Jurkat, Clone E6-1 (cell line): Measurements from ENCODE around the gene TBC1D22A.

Experiments used
- DNase-seq: peaks from one replicate; pipeline ENCODE4 v3.0.0-alpha.2; 2011; ENCODE audit warnings: low read depth, low spot score
- H3K4me3 ChIP-seq: 2 replicates; pipeline ENCODE4 v1.5.1; 2011; ENCODE audit warnings: mild to moderate bottlenecking, low read length, control low read depth, moderate library complexity

The TBC1D22A gene

DNA sequence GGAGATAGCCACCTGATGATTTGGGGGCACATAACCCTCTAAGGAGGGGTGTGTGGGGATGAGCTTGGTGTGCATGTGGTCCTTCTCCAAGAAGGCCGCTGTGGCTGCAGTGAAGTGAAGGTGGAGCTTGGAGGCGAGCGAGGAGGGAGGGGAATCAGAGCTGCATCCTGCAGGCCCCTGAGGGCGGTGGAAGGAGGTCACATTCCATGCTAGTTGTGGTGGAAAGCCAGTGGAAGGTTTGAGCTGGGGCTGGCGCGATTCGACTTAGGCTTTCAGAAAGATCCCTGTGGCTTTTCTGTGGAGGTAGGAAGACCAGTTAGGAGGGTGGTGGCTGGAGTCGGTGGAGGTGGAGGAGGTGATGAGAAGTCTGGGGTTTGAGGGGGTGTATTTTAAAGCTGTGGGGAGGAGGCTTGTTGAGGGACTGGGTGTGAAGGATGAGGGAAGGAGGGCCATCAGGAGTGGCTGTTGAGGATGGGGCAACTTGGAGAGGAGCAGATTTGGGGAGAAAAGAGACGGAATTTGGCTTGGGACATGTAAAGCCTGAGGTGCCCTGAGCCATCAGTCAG is 62.0 kb downstream of the TBC1D22A start:
- no peak for DNase-seq
- no peak overlapping the region for H3K4me3 ChIP-seq

- H3K4me3 ChIP-seq = no peak overlapping the region
- DNase-seq = no peak
Measured at GRCh38 chr22:46824980-46825544, 62.6 kb downstream of the TBC1D22A start.

DNA sequence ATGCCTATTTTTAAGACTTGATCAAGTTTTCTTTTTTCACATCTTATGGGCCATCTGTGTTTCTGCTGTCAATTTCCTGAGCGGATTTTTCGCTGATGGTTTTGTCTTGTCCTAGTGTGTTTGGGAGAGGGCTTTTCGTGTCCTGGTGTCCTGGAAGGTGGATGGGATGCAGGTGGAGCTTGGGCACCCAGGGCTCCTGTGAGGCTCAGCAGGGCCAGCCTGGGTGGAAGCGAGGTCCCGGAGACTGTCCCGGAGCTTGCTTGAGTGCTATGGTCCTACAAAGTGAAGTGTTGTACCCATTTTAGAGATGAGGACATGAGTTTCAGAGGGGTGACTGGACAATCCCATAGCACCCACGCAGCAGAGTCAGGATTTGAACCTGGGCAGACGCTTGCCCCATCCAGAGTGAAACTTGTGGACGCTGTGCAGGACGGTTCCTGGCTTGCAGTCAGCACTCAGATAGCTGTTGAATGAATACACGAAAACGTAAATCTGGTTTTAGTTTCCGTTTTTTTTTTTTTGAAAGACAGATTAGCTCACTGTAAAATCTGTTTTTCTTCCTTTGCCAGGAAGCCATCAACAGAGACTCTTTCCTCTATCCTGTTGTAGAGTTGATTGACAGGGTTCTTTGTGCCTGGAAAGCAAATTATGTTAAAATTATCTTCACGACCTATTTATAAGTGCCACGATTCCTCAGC is 64.1 kb downstream of the TBC1D22A start:
- DNase-seq = no peak
- no peak overlapping the region for H3K4me3 ChIP-seq

GRCh38 chr22:46827136-46827780 is 64.8 kb downstream of the TBC1D22A start:
- no peak overlapping the region for H3K4me3 ChIP-seq
- no peak for DNase-seq

DNA sequence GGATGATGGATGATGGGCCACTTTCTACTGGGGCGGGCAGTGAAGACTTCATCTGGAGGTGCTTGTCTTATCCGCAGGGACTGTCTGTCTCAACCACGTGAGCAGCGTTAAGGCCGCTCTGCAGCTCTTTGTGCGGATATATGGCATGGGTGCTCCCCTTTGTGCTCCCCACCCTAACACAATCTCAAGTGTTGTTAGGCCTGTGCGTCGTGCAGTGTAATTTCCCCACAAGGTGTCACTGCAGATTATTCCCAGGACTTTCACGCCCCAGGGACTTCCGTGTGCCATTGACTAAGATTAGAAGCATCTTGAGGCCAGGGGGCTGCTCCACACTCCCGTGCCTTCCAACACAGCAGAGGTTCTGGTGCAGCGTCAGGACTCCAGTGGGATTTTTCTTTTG is 65.3 kb downstream of the TBC1D22A start:
- no peak for DNase-seq
- H3K4me3 ChIP-seq = no peak overlapping the region

DNA sequence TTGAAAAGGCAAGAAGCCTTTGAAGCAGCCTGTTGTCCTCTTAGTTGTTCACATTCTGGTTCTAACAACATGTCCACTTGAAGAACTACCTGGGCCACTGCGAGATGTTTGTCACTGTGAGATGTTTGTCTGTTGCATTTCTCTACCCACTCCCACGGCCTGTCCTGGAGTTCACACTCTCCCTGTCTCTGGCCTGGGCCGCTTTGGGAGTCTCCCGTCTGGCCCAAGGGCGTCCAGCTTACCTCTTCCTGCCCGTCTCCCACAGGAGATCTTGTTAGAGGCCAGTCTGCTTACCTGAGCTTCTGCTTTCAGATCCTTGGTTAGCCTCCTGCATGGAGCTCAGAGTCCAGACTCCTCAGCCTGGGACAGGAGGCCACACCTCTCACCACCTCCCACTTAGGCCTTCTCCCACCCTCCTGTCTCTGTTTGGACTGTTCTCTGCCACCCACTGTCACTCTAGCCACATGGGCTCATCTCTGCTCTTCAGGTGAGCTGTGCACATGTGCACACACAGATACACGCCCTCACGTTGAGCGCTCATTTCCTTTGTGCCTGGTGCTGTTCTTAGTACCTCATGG is 66.0 kb downstream of the TBC1D22A start:
- no peak overlapping the region for H3K4me3 ChIP-seq
- no peak for DNase-seq

DNA sequence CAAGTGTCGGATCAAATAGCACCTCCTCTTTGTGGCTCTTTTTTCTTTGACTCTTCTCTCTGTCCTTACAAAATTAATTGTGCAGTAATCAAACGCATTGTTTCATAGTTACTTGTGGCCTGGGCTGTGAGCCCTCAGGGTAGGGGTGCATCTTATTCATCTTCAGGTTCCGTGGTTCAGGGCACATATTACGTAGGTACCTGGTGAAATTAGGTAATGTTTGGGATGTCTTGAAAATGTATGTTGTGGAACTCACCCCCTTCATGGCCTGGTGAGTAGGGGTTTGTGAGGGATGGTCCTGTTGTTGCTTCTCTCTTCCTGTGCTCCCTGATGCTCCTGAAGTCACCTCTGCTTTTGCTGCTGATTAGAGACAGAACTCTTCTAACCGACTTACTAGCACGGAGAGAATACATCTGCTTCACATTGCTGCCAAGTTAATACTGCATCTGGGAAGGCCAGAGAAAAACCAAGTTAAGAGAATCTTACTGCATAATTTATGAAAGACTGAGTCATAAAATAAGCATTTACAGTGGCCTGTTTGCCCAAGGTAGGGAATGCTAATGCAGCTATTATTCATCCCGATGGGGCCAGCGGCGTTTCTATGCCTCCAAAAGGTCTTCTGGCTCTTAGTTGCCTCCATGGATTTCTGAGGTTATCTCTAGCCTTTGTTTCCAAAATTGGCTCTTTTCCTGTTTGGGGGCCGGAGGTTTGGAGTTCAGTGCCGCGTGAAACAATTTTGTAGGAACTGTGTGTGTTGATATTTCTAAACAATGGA is 66.9 kb downstream of the TBC1D22A start:
- no peak for DNase-seq
- H3K4me3 ChIP-seq = no peak overlapping the region

GRCh38 chr22:46829941-46830715 is 67.7 kb downstream of the TBC1D22A start:
- H3K4me3 ChIP-seq = no peak overlapping the region
- no peak for DNase-seq

DNA sequence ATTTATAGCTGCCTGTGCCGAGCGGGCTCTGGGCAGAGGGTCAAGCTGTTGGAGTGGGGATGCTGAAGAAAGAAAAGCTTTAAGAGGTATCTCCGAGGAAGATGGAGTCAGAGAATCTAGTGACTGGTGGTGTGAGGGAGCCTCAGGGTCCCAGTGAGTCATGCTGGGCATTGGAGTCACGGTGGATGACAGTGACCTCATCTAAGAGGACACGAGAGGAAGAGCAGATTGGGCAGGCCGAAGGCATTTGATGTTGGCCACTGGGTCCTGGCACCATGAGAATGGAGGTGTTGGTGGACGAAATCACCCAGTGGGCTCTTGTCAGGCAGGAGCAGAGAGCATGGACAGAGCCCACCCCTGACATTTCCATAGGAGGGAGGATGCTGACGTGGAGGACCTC is 68.4 kb downstream of the TBC1D22A start:
- no peak for DNase-seq
- H3K4me3 ChIP-seq = no peak overlapping the region

DNA sequence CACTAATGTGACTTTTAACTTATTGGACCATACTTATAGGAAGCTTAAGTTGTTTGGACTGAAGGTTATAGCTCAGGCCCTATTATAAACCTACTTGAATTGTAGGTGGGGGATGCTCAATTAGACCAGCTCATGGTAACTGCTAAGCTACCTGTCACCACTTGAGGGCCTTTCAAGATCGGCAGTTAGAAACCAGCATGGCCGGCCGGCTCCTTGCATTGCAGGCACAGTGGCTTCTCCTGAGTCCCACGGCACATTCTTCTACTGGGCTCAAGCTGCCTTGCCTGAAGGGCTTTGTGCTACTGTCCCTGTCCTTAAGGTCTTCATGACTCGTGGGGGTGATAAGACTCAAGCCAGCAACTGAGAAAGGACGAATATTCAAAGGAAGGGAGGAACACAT is 70.8 kb downstream of the TBC1D22A start:
- H3K4me3 ChIP-seq = no peak overlapping the region
- DNase-seq = peak; percentile 7

DNA sequence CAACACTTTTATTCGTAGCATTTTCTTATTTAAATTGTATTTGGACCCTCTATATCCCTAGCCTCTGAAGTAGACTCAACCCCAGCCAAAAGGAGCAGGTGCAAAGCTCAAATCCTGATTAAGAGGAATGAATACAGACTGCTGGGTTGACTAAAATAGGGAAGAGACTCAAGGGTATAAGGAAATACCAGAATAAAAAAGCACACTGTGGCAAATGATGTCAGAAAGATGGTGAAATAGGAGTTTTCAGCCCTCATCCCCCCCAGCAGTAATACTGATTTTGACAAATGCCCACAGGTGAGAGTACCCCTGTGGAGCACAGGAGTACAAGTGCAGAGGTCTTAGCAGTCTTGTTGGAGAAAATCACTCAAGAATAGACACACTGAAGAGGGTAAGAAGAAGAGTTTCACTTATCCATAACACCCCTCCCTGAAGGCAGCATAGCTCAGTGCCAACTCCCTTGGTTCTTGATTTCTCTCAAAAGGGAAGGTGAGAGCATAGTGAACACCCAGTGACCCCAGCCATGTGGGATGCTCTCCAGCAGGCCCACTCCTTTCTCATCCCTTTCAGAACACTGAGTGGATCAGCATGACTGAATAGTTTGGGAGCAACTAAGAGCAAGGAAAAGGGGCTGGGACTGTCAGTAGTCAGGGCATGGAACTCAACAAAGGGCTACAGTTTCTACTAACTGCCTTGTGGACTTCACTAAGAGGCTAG is 71.7 kb downstream of the TBC1D22A start:
- no peak overlapping the region for H3K4me3 ChIP-seq
- no peak for DNase-seq

- DNase-seq = no peak
- no peak overlapping the region for H3K4me3 ChIP-seq
Measured at GRCh38 chr22:46835288-46835687, 72.8 kb downstream of the TBC1D22A start.

- H3K4me3 ChIP-seq = no peak overlapping the region
- no peak for DNase-seq
Measured at GRCh38 chr22:46835693-46836092, 73.2 kb downstream of the TBC1D22A start.

DNA sequence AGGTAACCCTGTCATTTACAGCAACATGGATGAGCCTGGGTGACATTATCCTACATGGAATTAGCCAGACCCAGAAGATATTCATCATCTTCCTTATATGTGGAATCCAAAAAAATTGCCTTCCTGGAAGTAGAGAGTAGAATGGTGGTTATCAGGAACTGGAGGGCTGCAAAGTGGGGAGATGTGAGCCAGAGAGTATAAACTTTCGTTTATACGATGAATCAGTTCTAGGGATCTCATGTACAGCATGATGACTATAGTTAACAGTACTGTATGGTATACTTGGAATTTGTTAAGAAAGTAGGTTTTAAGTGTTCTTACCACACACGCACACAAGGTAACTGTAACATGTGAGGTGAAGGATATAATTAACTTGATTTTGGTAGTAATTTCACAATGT is 79.1 kb downstream of the TBC1D22A start:
- no peak for DNase-seq
- H3K4me3 ChIP-seq = no peak overlapping the region

GRCh38 chr22:46842606-46843005 is 80.2 kb downstream of the TBC1D22A start:
- no peak for DNase-seq
- H3K4me3 ChIP-seq = no peak overlapping the region

DNA sequence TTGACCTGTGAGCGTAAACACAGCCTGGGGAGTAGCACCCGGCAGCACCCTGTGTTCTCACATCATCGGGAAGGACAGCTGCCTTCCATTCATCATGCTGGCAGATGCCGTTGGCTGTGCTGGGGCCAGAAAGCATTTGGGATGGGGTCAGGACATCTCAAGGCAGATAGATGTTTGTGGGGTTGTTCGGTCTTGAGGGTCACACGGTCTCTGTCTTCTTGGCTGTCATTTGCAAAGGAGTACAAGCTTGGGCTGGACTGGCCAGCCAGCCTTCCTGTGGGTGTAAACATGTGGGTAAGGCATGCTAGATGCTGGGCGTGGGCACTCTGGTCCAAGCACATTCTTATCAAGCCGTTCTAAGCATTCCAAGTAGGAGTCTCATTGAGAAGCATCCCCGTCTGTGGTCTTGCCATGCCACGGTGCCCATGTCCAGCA is 81.4 kb downstream of the TBC1D22A start:
- H3K4me3 ChIP-seq = no peak overlapping the region
- no peak for DNase-seq

GRCh38 chr22:46844606-46845210 is 82.3 kb downstream of the TBC1D22A start:
- no peak overlapping the region for H3K4me3 ChIP-seq
- DNase-seq = no peak
